Neural cell (in vitro differentiated cells): ENCODE measurements around the gene IMPACT.

Experiments used
- EP300 ChIP-seq: fragments of 450-650 bp; conservative IDR thresholded peaks from 2 replicates; pipeline ENCODE4 v1.6.1; 2014; ENCODE audit warnings: antibody characterized with exemption, mild to moderate bottlenecking, moderate library complexity; ENCODE audit not compliant: poor library complexity, severe bottlenecking
- EZH2 ChIP-seq: fragments of 200-600, 300-800 bp; shearing (Covaris generic), sonication (generic); IDR thresholded peaks from 2 replicates; pipeline ENCODE4 v1.6.1; 2014; ENCODE audit warnings: antibody characterized with exemption, low read length, borderline replicate concordance, mild to moderate bottlenecking; ENCODE audit not compliant: insufficient read depth, poor library complexity, severe bottlenecking
- POLR2AphosphoS5 ChIP-seq: IDR thresholded peaks from 2 replicates; pipeline ENCODE4 v1.6.1; 2012
- RAD21 ChIP-seq: fragments of 450-650 bp; conservative IDR thresholded peaks from 2 replicates; pipeline ENCODE4 v1.6.1; 2014; ENCODE audit warnings: antibody characterized with exemption, mild to moderate bottlenecking, moderate library complexity
- SMC3 ChIP-seq: fragments of 450-650 bp; conservative IDR thresholded peaks from 2 replicates; pipeline ENCODE4 v1.6.1; 2014; ENCODE audit warnings: antibody characterized with exemption, mild to moderate bottlenecking, moderate library complexity; ENCODE audit not compliant: poor library complexity
- TAF1 ChIP-seq: IDR thresholded peaks from 2 replicates; pipeline ENCODE4 v1.6.1; 2012; ENCODE audit warnings: low read depth
- TF ChIP-seq, protein P1 (sequence below): fragments of 450-650 bp; IDR thresholded peaks from 2 replicates; pipeline ENCODE4 v1.5.1; 2014; ENCODE audit warnings: antibody characterized with exemption, mild to moderate bottlenecking, moderate library complexity; ENCODE audit not compliant: poor library complexity, severe bottlenecking

DNA sequence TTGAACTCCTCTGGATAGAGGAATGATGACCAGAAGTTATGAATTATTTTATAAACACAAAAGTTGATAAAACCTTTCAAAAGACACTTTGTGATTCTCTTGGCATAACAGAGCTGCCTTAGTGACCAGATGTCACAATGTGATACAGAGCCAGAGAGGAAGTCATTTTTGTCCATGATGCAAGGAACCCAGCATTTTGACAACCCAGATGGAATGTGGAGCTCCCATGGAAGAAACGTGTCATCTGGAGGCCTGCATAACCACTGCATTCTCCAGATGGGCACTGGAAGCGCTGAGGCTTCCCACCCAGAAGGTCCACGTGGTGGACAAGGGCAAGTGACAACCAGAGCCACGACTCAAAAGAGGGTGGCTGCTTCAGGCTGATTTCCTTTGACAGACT is 64.1 kb downstream of the IMPACT start:
- TF ChIP-seq, protein P1, sequence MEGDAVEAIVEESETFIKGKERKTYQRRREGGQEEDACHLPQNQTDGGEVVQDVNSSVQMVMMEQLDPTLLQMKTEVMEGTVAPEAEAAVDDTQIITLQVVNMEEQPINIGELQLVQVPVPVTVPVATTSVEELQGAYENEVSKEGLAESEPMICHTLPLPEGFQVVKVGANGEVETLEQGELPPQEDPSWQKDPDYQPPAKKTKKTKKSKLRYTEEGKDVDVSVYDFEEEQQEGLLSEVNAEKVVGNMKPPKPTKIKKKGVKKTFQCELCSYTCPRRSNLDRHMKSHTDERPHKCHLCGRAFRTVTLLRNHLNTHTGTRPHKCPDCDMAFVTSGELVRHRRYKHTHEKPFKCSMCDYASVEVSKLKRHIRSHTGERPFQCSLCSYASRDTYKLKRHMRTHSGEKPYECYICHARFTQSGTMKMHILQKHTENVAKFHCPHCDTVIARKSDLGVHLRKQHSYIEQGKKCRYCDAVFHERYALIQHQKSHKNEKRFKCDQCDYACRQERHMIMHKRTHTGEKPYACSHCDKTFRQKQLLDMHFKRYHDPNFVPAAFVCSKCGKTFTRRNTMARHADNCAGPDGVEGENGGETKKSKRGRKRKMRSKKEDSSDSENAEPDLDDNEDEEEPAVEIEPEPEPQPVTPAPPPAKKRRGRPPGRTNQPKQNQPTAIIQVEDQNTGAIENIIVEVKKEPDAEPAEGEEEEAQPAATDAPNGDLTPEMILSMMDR: no peak
- TF ChIP-seq EP300 (no peak), RAD21 (no peak), EZH2 (no peak), POLR2AphosphoS5 (no peak), SMC3 (no peak), TAF1 (no peak)
